Measurements from ENCODE around the gene MRPL34.

The MRPL34 gene

GRCh38 chr19:17346109-17346671 is 40.5 kb downstream of the MRPL34 start:
- DNase-seq = peak; percentile 64 to 78

GRCh38 chr19:17347361-17347760 is 41.7 kb downstream of the MRPL34 start:
- no peak for DNase-seq

GRCh38 chr19:17347877-17348276 is 42.2 kb downstream of the MRPL34 start:
- DNase-seq = no peak

- no peak for DNase-seq
These were observed 43.0 kb downstream of the MRPL34 start for GRCh38 chr19:17348700-17349099.

- no peak for DNase-seq
These were observed 46.3 kb downstream of the MRPL34 start for GRCh38 chr19:17351815-17352435.

GRCh38 chr19:17352608-17353280 is 47.1 kb downstream of the MRPL34 start:
- DNase-seq = no peak

GRCh38 chr19:17353386-17353785 is 47.7 kb downstream of the MRPL34 start:
- DNase-seq = no peak

All from activated CD4-positive, alpha-beta T cell treated with anti-CD3 and anti-CD28 coated beads for 4 hours (primary cell).